Measurements from ENCODE around the gene KRTAP20-2. TPM values are rescaled to one million over a fixed set of nuclear protein-coding genes. Genes with fewer than 3 reads are reported as not detected.

The KRTAP20-2 gene
- total and polyA plus RNA-seq, 2 donors (not counting 1 experiment from before 2014, with no cell fraction given), result not detected

GRCh38 chr21:30623362-30623761 lies 11.6 kb upstream of the KRTAP20-2 start:
- no peaks in the 10 kb centered on the region for H4K20me1 ChIP-seq (ENCODE audit: control insufficient read depth, extremely low read depth, insufficient read depth, low read length)
- H3K9ac ChIP-seq (ENCODE audit: insufficient read depth, low read length), result no peak overlapping the region
- H3K36me3 ChIP-seq (ENCODE audit: control insufficient read depth, insufficient read depth, low read length), result no peaks in the 10 kb centered on the region
- no peaks in the 10 kb centered on the region for H3K4me1 ChIP-seq (ENCODE audit: control insufficient read depth, extremely low read depth, insufficient read depth, low read length)
- TF ChIP-seq EZH2 (IDR thresholded peaks at IDR 0.05; ENCODE audit: low read length, missing control alignments) (no peak), CTCF (conservative IDR thresholded peaks at IDR 0.05 in 1 of 2, IDR thresholded peaks at IDR 0.05 in 1 of 2; ENCODE audit: low read depth in 1 of 2, low read length in 2 of 2) (no peak)
- no peak overlapping the region for H3K4me3 ChIP-seq (replicated peaks in 1 of 4; ENCODE audit: control extremely low read depth in 1 of 4, insufficient read depth in 1 of 4, low read depth in 3 of 4, low read length in 4 of 4)
- H3K27me3 ChIP-seq (ENCODE audit: control insufficient read depth, insufficient read depth, low read length), result no peaks in the 10 kb centered on the region
- no peaks in the 10 kb centered on the region for H3K9me3 ChIP-seq (ENCODE audit: control insufficient read depth, insufficient read depth, low read depth, low read length)
- no peak overlapping the region for H3K4me2 ChIP-seq (ENCODE audit: extremely low read depth, insufficient read depth, low read length)
- H3K27ac ChIP-seq (ENCODE audit: insufficient read depth, low read length), result no peak overlapping the region
- no peaks in the 10 kb centered on the region for H3K79me2 ChIP-seq (ENCODE audit: control insufficient read depth, insufficient read depth, low read length)
- no peak overlapping the region for H2AFZ ChIP-seq (ENCODE audit: low read length)
- DNase-seq (ENCODE audit: low read depth in 2 of 2), result no peak

GRCh38 chr21:30625449-30626165 lies 9.4 kb upstream of the KRTAP20-2 start:
- Histone ChIP-seq H4K20me1 (ENCODE audit: control insufficient read depth, extremely low read depth, insufficient read depth, low read length) (no peaks in the 10 kb centered on the region), H3K79me2 (ENCODE audit: control insufficient read depth, insufficient read depth, low read length) (no peaks in the 10 kb centered on the region), H3K9ac (ENCODE audit: insufficient read depth, low read length) (no peak overlapping the region), H3K4me2 (ENCODE audit: extremely low read depth, insufficient read depth, low read length) (no peak overlapping the region), H3K9me3 (ENCODE audit: control insufficient read depth, insufficient read depth, low read depth, low read length) (no peaks in the 10 kb centered on the region), H3K4me3 (replicated peaks in 1 of 4; ENCODE audit: control extremely low read depth in 1 of 4, insufficient read depth in 1 of 4, low read depth in 3 of 4, low read length in 4 of 4) (no peak overlapping the region), H3K27me3 (ENCODE audit: control insufficient read depth, insufficient read depth, low read length) (no peaks in the 10 kb centered on the region), H3K27ac (ENCODE audit: insufficient read depth, low read length) (no peak overlapping the region), H3K4me1 (ENCODE audit: control insufficient read depth, extremely low read depth, insufficient read depth, low read length) (no peaks in the 10 kb centered on the region), H3K36me3 (ENCODE audit: control insufficient read depth, insufficient read depth, low read length) (no peaks in the 10 kb centered on the region), H2AFZ (ENCODE audit: low read length) (no peak overlapping the region)
- TF ChIP-seq EZH2 (IDR thresholded peaks at IDR 0.05; ENCODE audit: low read length, missing control alignments) (no peak), CTCF (conservative IDR thresholded peaks at IDR 0.05 in 1 of 2, IDR thresholded peaks at IDR 0.05 in 1 of 2; ENCODE audit: low read depth in 1 of 2, low read length in 2 of 2) (no peak)
- no peak for DNase-seq (ENCODE audit: low read depth in 2 of 2)

DNA sequence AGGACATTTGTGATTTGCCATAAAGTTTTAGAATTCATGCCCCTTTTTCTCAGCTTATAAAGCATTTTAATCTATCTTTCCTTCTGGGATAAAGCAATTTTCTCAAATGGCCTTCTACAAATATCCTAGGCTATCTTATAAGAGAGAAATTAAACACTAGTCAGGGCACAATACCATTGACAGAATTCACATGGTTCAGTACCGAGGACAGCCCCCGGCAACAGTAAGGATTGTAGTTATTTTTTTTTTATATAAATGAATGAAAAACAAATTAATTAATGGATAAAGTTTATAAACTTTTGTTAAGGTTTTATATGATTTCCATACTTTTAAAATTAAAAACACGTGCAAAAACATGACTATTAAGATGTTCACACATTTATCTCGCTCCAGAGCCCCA lies 6.9 kb upstream of the KRTAP20-2 start:
- TF ChIP-seq CTCF (conservative IDR thresholded peaks at IDR 0.05 in 1 of 2, IDR thresholded peaks at IDR 0.05 in 1 of 2; ENCODE audit: low read depth in 1 of 2, low read length in 2 of 2) (no peak), EZH2 (IDR thresholded peaks at IDR 0.05; ENCODE audit: low read length, missing control alignments) (no peak)
- Histone ChIP-seq H3K36me3 (ENCODE audit: control insufficient read depth, insufficient read depth, low read length) (no peaks in the 10 kb centered on the region), H4K20me1 (ENCODE audit: control insufficient read depth, extremely low read depth, insufficient read depth, low read length) (no peaks in the 10 kb centered on the region), H3K79me2 (ENCODE audit: control insufficient read depth, insufficient read depth, low read length) (no peaks in the 10 kb centered on the region), H3K9ac (ENCODE audit: insufficient read depth, low read length) (no peak overlapping the region), H2AFZ (ENCODE audit: low read length) (no peak overlapping the region), H3K27me3 (ENCODE audit: control insufficient read depth, insufficient read depth, low read length) (no peaks in the 10 kb centered on the region), H3K4me2 (ENCODE audit: extremely low read depth, insufficient read depth, low read length) (no peak overlapping the region), H3K9me3 (ENCODE audit: control insufficient read depth, insufficient read depth, low read depth, low read length) (no peaks in the 10 kb centered on the region), H3K27ac (ENCODE audit: insufficient read depth, low read length) (no peak overlapping the region), H3K4me3 (replicated peaks in 1 of 4; ENCODE audit: control extremely low read depth in 1 of 4, insufficient read depth in 1 of 4, low read depth in 3 of 4, low read length in 4 of 4) (no peak overlapping the region), H3K4me1 (ENCODE audit: control insufficient read depth, extremely low read depth, insufficient read depth, low read length) (no peaks in the 10 kb centered on the region)
- no peak for DNase-seq (ENCODE audit: low read depth in 2 of 2)

Data from fibroblast of lung (primary cell).